Stimulated activated CD8-positive, alpha-beta memory T cell treated with anti-CD3 and anti-CD28 coated beads, Interleukin-15, amount 100 ng/mL, for 24 hours (primary cell): Measurements from ENCODE around the gene SOCS1.

Experiments used
- DNase-seq: peaks from one replicate; pipeline ENCODE4 v3.0.0-alpha.2; 2020; ENCODE audit warnings: low read depth

The SOCS1 gene

DNA sequence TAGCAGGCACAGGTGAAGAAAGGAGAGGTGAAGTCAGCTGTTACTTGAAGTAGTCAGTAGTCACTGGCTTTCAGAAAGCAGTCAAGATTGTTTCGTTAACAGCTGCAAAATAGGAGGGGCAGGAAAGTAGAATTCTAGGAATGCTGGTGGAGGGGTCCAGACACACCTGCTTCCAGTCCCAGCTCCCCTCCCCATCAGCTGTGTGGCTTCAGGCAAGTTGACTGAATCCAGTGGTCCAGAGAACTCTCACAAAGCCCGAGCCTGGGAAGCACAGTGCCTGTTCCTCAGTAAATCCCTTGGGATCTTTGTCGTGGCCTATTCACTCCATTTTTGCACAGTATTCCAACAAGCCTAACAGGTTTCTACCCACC, 4.6 kb upstream of the SOCS1 start:
- no peak for DNase-seq

DNA sequence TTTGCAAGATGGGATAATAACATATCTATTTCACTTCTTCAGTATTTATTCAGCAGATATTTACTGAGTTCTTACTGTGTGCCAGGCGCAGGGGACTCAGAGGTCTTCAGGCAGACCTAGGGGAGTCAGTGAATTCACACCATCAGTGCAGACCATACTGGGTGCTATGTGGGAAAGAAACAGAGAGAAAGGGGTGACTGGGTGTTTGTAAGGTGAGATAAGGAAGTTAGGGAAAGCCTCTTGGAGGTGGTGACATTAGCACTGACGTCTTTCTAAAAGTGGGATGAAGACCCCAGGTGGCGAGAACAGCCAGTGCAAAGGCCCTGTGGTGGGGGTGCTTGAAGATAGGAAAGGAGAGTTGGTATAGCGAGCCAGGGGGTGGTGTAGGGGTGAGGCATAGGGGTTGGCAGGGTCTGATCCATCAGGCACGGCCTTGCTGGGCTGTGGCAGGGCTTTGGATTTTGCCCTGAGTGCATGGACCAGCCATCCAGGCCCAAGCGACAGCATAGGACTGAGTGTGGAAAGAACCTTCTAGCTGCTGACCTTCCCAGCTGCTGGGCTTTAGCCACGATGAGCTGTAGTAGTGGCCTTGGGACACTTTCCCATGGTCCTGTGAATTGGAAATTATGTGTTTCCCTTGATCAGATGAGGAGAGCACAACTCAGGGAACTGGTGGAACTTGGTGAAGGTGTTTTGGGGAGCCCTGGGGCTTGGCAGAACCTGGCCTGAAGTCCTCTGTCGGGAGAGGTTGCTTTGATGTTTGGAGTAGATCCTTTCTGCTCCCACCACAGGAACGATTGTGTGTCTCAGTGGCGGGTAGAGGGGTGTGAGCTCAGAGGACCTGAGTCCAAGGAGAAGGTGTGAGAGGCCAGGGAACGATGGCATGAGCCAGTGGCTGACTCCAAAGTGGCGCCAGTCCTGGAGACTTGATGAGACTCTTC, 3.9 kb upstream of the SOCS1 start:
- DNase-seq, result no peak

DNA sequence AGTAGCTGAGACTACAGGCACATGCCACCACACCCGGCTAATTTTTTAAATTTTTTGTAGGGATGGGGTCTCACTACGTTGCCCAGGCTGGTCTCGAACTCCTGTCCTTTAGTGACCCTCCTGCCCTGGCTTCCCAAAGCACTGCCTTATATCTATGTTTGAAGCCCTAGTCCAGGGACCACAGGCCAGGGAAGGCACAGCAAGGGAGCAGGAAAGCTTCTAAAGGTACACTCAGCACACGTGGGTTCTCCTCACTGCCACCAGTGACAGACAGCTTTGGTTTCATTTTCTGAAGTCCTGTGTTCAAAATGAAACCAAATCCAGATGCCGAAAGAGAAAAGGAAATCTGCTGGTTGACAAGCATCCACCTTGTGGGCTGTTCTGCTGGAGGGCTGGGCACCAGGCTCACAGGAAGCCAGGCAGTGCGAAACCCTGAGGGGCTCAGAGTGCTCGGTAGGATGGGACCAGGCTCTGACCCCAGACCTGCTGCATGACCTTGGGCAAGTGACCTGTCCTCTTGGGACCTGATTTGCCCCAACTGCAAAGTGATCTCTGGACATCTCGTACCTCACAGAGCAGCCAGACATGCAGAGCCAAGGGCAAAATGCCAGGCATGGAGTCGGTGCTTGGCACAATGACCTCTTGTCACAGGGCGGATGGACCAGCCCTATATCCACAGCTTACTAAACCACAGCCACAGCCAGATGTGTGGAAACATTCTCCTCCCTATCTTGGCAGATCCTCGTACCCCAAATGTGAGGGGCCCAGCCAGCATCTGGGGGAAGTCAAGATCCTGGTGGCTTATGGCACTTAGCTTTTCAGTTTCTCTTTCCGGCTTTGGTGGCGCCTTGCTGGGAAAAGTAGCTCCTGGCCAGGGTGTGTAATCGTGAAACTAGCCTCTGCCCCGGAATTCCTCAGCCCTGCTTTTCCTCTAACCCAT, 2.8 kb upstream of the SOCS1 start:
- DNase-seq, result no peak

DNA sequence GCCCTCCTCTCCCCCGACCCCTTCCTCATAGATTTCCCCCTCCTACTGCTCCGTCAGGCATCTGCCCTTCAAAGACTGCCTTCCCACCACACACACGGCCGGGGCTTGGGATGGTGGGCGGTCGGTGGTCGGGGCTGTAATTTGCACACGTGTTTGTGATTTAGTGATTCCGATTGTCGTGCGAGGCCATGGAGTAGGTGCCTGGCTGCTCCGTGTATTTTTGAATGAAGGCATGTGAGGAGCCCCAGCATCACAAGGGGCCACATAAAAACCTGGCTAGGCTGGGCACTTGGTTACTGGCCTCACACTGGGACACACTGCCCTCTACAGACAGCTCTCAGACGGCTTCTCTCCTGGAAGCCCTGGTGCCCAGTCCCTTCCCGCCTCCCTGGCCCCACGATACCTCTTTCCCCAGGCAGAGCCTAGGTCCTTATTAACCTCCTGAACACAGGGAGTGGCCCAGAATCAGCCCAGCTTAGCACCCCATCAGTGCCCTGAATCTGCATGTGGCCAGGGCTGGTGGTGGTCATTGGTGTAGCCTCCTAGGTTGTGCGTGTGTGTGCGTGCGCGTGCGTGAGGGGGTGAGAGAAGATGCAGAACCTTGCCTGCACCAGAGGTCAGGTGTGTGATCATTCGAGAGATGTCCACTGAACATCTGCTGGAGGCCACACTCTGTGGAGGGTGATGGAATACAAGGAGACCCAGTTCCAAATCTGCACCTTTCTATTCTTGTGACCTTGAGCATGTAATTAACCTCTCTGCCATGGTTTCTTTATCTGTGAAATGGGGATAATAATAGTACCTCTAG, 1.3 kb upstream of the SOCS1 start:
- no peak for DNase-seq

DNA sequence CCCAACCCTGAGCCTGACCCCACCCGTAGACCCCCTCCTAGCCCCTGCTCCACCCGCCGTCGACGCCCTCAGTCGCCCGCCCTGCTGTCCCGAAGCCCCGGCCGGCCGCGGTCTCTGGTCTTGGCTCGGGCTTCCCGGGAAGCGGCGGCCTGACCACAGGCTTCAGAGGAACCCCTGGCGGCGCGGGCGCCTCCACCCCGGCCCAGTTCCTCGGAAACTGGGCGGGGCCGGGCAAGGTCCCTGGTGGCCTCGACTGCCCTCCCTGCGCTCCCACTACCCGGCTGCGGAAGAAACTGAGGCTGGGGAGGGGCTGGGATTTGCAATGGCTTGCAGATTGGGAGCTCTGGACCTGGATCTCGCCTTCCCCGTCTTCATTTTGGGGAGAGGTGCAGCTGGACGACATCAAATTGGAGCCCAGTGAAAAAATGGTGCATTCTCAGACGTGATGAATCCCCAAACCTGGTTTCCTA, 692 bp upstream of the SOCS1 start:
- no peak for DNase-seq

DNA sequence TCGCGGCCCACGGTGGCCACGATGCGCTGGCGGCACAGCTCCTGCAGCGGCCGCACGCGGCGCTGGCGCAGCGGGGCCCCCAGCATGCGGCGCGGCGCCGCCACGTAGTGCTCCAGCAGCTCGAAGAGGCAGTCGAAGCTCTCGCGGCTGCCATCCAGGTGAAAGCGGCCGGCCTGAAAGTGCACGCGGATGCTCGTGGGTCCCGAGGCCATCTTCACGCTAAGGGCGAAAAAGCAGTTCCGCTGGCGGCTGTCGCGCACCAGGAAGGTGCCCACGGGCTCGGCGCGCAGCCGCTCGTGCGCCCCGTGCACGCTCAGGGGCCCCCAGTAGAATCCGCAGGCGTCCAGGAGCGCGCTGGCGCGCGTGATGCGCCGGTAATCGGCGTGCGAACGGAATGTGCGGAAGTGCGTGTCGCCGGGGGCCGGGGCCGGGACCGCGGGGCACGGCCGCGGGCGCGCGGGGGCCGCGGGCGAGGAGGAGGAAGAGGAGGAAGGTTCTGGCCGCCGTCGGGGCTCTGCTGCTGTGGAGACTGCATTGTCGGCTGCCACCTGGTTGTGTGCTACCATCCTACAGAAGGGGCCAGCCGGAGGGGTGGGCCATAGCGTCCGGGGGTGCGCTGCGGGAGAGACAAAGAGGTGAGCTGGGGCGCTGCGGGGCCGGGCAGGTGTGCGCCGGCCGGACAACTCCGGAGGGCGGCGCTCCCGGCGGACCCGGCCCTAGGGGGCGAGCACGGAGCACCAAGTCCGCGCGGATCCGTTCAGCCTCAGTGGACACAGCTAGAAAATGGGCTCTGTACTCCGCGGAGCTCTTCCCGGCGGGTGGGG, 879 bp downstream of the SOCS1 start:
- DNase-seq, result no peak

DNA sequence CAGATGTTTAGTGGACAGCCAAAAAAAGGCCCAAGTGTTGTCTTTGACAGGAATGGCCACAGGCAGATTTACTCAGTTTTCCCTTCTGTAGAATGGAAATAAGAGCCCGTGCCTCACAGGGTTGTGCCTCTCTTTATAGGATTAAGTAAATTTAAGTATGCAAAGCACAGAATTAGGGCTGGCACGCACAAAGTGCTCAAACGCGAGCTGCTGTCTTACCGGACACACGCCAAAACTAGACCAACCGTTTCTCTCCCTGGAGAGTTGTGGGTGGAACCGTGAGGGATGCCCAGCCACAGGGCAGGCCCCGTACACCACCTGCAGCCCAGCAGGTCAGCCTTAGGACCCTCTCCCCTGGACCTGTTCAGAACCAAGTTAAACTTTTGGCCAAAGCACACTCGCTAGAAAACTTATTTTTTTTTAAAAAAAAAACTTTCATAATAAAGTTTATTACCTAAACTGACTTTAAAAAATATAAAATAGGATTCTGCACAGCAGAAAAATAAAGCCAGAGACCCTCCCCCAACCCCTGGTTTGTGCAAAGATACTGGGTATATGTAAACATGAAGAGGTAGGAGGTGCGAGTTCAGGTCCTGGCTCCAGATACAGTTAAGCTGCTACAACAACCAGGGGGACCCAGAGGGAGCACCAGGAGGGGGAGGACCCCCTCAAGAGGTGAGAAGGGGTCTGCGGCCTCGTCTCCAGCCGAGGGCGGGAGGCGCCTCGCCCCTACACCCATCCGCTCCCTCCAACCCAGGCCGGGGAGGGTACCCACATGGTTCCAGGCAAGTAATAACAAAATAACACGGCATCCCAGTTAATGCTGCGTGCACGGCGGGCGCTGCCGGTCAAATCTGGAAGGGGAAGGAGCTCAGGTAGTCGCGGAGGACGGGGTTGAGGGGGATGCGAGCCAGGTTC, 1.8 kb downstream of the SOCS1 start:
- DNase-seq, result no peak

DNA sequence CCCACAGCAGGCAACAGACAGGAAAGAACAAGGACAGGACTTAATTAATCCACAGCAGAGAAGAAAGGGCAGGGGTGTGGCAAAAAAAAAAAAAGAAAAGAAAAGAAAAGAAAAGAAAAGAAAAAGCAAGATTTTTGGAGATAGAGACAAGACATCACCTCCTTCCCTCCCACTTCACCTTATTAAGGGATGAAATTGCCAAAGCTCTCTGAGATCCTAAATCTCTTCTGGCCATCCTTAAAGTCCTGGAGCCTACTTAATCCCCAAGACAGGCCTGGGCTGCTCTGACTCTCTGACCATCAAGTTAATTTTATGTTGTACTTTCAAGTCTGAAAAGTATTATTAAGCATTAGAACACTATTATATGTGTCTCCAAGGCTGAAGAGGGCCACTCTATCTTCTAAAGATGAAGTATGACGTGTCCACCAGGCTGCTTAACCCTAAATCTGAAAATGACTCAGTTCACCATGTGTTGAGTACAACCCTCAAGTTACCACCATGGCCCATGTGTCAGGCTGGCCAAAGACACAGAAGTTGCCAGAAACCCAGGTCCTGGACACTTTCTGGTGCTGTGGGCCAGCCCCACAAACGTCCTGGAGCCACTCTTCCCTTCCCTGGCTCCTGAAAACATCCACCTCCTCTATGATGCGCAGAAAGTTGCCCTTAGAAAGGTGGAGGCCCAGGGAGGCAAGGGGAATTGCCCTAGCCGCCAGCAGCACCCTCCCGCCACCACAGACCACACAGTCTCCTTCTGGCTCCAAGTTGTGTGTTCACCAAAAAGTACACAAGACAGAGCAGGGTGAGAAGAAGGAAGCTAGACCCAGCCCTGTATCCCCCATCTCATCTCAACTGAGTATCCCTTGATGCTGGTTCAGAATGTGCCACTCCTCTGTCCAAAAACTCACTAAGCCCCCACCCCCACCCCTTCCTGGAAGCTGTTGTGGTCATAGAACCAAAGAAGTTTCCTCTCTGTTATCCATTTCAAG, 2.7 kb downstream of the SOCS1 start:
- DNase-seq, result no peak

DNA sequence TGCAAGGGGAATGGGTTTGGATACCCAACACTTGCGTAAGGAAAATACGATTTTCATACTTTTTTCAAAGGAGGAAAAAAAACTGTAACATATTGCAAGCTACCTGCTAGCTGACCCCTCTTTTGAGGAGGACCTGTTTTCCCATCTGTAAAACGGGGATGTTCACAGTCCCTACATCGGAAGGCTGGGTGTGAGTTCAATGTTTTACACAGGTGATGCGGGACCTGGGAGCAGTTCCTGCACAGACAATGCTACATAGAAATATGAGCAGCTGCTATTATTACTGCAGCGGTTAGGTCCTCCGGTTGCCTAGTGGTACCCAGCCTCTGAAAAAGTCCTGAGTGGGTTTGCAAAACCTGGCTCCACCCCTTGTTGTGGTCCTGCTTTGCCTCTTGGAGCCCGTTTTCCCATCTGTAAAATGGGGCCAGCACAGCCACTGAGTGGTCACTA, 3.5 kb downstream of the SOCS1 start:
- DNase-seq, result no peak

DNA sequence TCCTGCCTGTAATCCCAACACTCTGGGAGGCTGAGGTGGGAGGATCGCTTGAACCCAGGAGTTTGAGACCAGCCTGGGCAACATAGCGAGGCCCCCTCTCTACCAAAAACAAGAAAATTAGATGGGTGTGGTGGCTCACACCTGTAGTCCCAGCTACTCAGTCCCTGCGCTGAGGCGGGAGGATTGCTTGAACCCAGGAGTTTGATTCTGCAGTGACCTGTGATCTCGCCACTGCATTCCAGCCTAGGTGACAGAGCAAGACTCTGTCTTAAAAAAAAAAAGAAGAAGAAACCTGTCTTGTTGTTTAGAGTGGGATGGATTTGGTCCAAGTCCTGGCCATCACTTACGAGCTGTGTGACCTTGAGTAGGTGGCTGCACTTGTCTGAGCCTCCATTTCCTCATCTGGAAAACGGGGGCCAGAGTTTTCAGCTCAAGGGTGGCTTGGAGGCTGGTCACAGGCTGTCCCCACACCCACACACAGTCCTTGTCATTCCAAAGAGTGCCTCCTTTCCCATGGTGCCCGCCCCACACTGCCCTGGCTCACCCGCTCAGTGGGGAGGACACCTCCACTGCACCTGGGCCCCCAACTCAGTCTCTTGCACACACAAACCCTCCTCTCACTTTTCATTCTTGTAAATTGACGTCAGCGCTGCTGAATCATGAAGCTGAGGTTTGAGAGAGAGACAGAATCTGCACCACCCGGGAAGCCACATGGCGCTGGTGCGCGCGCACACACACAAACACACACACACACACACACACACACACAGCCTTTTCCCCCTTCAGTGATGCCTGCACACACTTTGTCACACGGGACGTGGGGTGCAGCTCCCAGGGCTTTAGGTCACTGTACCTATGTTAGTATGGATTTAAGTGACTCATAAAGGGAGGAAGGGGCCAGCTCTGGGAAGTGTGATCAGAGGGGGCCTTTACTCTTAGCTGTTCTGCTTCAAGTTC, 4.2 kb downstream of the SOCS1 start:
- DNase-seq, result no peak

DNA sequence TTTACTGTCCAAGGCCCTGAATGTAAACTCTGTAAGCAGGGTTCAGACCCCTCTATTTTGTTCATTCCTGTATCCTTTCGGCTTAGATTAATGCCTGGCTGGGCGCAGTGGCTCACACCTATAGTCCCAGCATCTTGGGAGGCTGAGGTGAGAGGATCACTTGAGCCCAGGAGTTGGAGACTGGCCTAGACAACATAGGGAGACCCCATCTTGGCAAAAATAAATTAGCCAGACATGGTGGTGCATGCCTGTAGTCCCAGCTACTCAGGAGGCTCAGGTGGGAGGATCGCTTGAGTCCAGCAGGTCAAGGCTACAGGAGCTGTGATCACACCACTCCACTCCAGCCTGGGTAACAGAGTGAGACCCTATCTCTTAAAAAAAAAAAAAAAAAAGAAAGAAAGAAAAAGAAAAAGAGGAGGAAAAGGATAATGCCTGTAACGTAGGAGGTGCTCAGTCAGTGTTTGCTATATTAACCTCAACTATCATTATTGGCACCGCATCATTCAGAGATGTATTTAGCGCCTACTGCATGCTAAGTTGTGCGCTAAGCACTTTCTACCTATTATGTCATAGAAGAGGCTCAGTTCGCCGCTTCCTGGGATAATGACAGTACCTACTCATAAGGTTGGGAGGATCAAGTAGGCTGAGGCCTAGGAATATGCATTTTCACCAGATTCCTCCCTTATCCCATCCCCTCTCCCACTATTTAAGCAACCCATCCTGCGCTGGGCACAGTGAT, 5.0 kb downstream of the SOCS1 start:
- DNase-seq, result no peak

DNA sequence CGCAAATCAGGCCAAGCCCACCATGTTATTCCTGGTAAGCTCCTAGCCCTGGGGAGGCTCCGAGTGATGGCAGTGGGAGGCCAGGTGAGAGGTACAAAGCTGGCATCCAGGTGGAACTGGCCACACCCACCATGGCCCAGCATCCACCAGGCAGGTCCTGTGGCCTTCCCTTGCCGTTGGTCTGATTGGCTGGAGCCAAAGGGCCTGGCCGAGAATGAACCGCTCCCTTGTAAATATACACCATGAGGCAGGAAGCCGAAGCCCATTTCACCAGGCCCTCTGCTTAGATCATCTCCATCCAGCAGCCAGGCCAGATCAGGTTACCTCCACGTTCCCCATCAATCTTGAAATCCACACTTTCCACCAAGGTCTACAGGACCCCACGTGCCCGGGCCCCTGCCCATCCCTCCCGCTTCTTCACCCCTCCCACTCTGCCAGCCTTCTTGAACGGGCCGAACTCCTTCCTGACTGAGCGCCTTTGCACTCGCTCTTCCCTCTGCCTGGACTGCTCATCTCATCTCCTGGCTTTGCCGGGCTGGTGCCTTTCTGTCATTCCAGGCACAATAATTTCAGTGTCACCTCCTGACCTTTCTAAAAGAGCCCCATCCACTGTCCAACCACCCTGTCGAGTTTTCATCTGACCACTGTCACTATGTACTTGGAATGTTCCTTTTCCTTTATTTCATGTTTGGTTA, 5.8 kb downstream of the SOCS1 start:
- no peak for DNase-seq

DNA sequence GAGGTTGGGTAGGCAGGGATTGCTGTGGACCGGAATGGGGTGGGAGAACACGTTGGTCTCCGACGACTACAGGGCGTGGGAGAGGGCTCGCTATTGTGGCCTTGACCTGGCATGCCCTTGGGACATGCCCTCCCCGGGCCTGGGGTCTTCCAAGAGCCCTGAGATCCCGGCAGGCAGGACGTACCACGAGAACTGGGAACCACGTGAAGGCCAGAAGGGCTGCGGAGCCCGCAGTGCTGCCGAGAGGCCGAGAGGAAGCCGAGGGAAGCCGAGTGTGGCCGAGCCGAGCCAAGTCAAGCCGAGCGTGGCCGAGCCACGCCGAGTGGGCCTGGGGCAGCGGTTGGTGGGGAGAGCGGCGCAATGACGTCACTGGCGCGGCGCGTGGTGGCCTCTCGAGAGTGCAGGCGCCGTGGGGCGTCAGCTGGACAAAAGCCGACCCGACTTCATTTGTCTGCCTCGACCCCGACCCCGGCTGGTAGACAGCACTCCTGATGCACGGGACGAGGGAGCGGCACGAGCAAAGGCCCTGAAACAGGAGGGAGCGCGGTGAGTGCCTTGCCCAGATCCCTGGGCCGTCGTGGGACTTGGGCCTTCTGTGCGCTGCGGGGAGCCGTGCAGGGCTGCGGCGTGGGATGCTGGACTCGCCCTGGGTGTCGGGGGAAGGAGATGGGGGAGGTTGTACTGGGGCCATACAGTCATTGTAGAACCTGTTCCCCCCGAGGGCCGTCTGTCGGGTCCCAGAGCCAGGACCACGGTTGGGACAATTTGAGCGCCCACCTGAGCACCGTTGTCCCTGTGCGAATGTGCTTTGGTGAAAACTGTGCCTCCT, 6.6 kb downstream of the SOCS1 start:
- no peak for DNase-seq

DNA sequence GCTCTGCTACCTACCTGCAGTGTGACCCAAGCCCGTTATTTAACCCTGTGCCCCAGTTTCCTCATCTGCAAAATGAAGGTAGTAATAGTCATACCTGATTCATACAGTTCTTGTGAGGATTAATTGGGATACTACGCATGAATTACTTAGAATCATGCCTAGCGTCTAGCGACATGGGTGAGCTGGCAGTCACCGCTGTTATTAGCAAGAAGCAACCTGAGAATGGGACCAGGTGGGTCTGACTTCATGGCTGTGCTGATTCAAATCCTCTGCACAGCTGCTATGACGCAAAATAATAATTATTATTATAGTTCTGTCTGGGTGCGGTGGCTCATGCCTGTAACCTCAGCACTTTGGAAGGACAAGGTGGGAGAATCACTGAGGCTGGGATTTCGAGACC, 7.9 kb downstream of the SOCS1 start:
- no peak for DNase-seq

DNA sequence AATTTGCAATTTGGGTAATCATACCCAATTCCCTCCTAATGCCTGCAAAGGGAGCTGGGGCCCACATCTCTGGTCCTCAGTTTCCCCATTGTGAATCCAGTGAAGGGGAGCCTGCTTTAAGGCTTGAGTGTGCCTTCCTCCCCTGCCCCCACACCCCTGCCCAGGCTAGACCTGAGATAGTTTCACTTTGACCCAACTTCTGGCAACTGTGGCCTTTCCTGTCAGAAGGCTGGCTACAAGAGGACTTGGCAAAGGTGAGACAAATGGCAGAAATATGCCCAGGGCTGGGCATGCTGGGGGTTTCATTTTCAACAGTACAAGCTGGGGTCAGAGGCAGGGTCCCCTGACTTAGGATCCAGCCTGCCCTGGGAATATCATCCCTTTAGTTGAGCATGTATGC, 10.0 kb downstream of the SOCS1 start:
- DNase-seq, result no peak
